Activated T-cell treated with anti-CD3 and anti-CD28 coated beads, Interleukin-2, amount 50 U/mL, for 72 hours (primary cell): Measurements from ENCODE around the gene UGT2B7. TPM values are rescaled to one million over a fixed set of nuclear protein-coding genes. Genes with fewer than 3 reads are reported as not detected.
"Not testable (repeated sequence)": the region's sequence is repeated elsewhere in the genome, so short reads cannot be mapped to it uniquely, and the experiment has no call there.

ENCODE experiments used
- ATAC-seq, 2 donors: fragments of 150-1000 bp; cut with Tn5 transposase; replicated peaks in 1 of 2; 2 replicates each; pipeline ENCODE4 v1.10.0; 2021; ENCODE audit warnings: moderate library complexity in 2 of 2, mild to moderate bottlenecking in 1 of 2
- DNase-seq, 2 donors: peaks; one replicate each; pipeline ENCODE4 v3.0.0; 2021 to 2022; ENCODE audit warnings: mixed read lengths in 1 of 2
- H3K27ac Mint-ChIP-seq: one replicate; pipeline ENCODE4 v1.8.0; 2022; ENCODE audit warnings: mild to moderate bottlenecking, moderate library complexity, mixed read lengths
- H3K27me3 Mint-ChIP-seq: one replicate; pipeline ENCODE4 v1.8.0; 2022; ENCODE audit warnings: low read depth, mixed read lengths
- H3K36me3 Mint-ChIP-seq, 2 donors: one replicate each; pipeline ENCODE4 v1.8.0; 2022; ENCODE audit warnings: mixed read lengths in 2 of 2, mild to moderate bottlenecking in 1 of 2; ENCODE audit not compliant: insufficient read depth in 2 of 2
- H3K4me1 Mint-ChIP-seq: one replicate; pipeline ENCODE4 v1.8.0; 2022; ENCODE audit warnings: low read depth, mixed read lengths
- H3K4me3 Mint-ChIP-seq, 2 donors: one replicate each; pipeline ENCODE4 v1.8.0; 2022; ENCODE audit warnings: mild to moderate bottlenecking in 2 of 2, mixed read lengths in 2 of 2, moderate library complexity in 2 of 2
- H3K9me3 Mint-ChIP-seq, 2 donors: one replicate each; pipeline ENCODE4 v1.8.0; 2022; ENCODE audit warnings: mixed read lengths in 2 of 2
- total RNA-seq, 2 donors: library from RNA; stranded (reverse); gene quantifications; one replicate each; pipeline ENCODE4 v1.2.3, GENCODE V29; 2022

The UGT2B7 gene
- total RNA-seq, 2 donors from 2014 or later = not detected

GRCh38 chr4:69096810-69097209, 536 bp downstream of the UGT2B7 start:
- no peaks in the 10 kb centered on the region for H3K36me3 Mint-ChIP-seq
- no peaks in the 10 kb centered on the region for H3K27me3 Mint-ChIP-seq
- H3K9me3 Mint-ChIP-seq = peaks cover 0 to 2% of the 10 kb centered on the region in 2 donors
- no peak for ATAC-seq
- no peak overlapping the region for H3K27ac Mint-ChIP-seq
- H3K4me1 Mint-ChIP-seq = no peaks in the 10 kb centered on the region
- no peak overlapping the region for H3K4me3 Mint-ChIP-seq
- no peak for DNase-seq

GRCh38 chr4:69098470-69098869, 2.2 kb downstream of the UGT2B7 start:
- DNase-seq = no peak
- Mint-ChIP-seq H3K4me3 (no peak overlapping the region), H3K27me3 (no peaks in the 10 kb centered on the region), H3K9me3 (peaks cover 0 to 2% of the 10 kb centered on the region in 2 donors), H3K27ac (no peak overlapping the region), H3K4me1 (no peaks in the 10 kb centered on the region), H3K36me3 (no peaks in the 10 kb centered on the region)
- ATAC-seq = no peak

DNA sequence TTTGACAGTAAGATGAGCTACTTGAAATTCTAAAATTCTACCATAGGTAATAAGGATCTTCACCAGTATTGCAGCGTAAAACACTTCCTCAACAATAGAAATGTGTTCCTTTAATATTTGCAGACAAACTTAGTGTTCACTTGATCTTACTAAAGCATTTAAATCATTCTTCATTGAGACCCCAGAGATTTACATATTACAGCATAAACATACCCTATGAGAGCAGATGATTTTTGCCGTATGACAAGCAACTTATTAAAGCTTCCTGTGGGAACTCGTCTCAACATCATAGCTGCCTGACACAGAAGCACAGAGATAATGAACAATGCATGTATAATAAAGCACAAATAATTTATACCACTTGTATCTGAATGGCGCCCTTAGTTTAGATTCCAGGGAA, 3.6 kb downstream of the UGT2B7 start:
- no peak for DNase-seq
- Mint-ChIP-seq H3K9me3 (peaks cover 0 to 2% of the 10 kb centered on the region in 2 donors), H3K27ac (no peak overlapping the region), H3K4me3 (no peak overlapping the region), H3K27me3 (no peaks in the 10 kb centered on the region), H3K4me1 (no peaks in the 10 kb centered on the region), H3K36me3 (no peaks in the 10 kb centered on the region)
- ATAC-seq = no peak

- H3K9me3 Mint-ChIP-seq, H3K36me3 Mint-ChIP-seq, DNase-seq, H3K27me3 Mint-ChIP-seq, H3K27ac Mint-ChIP-seq, ATAC-seq, H3K4me3 Mint-ChIP-seq, H3K4me1 Mint-ChIP-seq: not testable (repeated sequence)
Observed at GRCh38 chr4:69102668-69103067, 6.4 kb downstream of the UGT2B7 start.

DNA sequence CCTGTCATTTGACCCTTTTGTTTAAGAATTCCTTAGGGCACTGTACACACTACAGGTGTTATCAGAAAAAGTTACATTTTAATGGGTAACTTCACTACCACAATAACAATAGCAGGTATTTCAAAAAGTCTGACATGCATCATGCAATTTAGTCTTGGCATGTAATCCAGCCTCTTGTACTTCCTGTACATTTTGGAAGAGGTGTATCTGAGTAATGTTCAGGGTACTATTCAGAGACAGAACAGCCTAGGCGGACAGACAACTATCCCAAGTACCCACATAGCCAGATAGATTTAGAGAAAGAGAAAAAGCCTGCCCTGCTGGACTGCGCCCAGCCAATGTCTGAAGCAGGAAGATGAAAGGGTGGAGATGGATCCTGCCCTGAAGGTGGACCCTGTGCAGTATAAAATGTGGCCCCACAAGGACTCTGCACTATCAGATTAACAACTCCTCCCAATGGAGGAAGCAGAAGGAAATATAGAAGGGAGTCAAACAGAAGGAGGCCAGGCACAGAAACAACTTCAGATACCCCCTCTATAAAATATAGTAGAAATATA, 8.5 kb downstream of the UGT2B7 start:
- Mint-ChIP-seq H3K4me3 (no peak overlapping the region), H3K27me3 (no peaks in the 10 kb centered on the region), H3K9me3 (no peaks in the 10 kb centered on the region), H3K36me3 (no peaks in the 10 kb centered on the region), H3K27ac (no peak overlapping the region), H3K4me1 (no peaks in the 10 kb centered on the region)
- ATAC-seq = no peak
- DNase-seq = no peak

DNA sequence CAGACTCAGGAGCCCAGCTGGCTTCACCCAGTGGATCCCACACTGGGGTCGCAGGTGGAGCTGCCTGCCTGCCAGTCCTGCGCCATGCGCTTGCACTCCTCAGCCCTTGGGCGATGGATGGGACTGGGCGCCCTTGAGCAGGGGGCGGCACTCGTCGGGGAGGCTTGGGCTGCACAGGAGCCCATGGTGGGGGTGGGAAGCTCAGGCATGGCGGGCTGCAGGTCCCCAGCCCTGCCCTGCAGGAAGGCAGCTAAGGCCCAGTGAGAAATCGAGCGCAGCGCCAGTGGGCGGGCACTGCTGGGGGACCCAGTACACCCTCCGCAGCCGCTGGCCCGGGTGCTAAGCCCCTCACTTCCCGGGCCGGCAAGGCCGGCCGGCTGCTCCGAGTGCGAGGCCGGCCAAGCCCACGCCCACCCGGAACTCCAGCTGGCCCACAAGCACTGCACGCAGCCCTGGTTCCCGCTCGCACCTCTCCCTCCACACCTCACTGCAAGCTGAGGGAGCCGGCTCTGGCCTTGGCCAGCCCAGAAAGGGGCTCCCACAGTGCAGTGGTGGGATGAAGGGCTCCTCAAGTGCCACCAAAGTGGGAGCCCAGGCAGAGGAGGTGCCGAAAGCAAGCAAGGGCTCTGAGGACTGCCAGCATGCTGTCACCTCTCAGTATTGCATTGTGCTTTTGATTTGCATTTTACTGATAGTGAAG, 19.0 kb downstream of the UGT2B7 start:
- not testable (repeated sequence) for H3K9me3 Mint-ChIP-seq, H3K27me3 Mint-ChIP-seq, H3K27ac Mint-ChIP-seq, ATAC-seq, DNase-seq, H3K4me1 Mint-ChIP-seq, H3K36me3 Mint-ChIP-seq, H3K4me3 Mint-ChIP-seq

- H3K4me1 Mint-ChIP-seq = no peaks in the 10 kb centered on the region
- H3K4me3 Mint-ChIP-seq = no peak overlapping the region
- H3K27me3 Mint-ChIP-seq = no peaks in the 10 kb centered on the region
- ATAC-seq (no peak), DNase-seq (no peak)
- H3K27ac Mint-ChIP-seq = no peak overlapping the region
- no peaks in the 10 kb centered on the region for H3K9me3 Mint-ChIP-seq
- no peaks in the 10 kb centered on the region for H3K36me3 Mint-ChIP-seq
Observed at GRCh38 chr4:69115851-69116213, 19.6 kb downstream of the UGT2B7 start.

DNA sequence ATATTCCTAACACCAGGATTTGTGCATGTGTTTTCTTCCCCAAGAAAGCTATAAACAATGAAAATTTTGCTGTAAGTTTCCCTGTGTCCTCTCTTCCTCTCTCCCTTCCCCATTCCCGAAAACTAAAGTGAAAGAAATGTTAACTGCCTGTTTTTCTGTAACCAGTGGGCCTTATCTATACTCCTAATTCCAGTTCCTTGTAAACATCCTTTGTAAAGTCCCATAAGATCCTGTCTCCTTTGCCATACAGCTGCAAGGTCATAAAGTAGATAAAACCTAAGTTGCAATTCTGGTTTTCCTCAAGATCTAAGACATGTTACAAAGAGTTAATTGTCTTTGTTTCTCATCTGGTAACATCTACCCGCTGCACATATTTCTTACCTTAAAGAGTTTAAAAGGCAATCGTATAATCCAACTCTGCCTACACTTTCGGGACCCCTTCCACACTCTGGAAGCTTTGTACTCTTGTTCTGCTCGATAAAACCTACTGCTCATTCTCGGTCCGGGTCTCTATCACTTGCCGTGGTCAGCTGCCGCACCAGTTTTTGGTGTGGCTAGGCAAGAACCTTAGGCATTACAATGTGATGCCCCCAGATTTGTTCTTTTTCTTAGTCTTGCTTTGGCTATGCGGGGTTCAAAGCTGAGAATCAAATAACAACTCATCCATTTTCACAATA, 20.5 kb downstream of the UGT2B7 start:
- ATAC-seq = no peak
- H3K27ac Mint-ChIP-seq = no peak overlapping the region
- no peaks in the 10 kb centered on the region for H3K4me1 Mint-ChIP-seq
- H3K36me3 Mint-ChIP-seq = no peaks in the 10 kb centered on the region
- no peak overlapping the region for H3K4me3 Mint-ChIP-seq
- no peaks in the 10 kb centered on the region for H3K27me3 Mint-ChIP-seq
- no peaks in the 10 kb centered on the region for H3K9me3 Mint-ChIP-seq
- DNase-seq = no peak

DNA sequence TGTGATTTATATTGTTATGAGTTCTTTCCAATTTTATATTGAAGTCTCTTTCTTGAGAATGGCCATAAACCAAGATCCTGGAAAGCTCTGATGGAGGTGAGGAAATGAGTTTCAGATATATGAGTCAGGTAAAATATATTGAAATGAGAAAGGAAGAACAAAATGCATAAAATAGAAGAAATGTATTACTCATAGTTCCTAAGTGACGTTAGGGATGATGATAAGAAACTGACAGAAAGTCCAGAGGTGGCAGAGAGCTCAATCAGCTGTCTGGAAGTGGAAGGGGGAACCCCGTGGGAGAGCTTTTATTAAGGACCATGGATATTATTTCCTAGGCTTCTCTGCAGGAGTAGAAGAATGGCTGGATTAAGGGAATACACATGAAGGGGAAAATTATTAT, 24.6 kb downstream of the UGT2B7 start:
- no peaks in the 10 kb centered on the region for H3K9me3 Mint-ChIP-seq
- ATAC-seq (no peak), DNase-seq (no peak)
- H3K4me3 Mint-ChIP-seq = no peak overlapping the region
- no peaks in the 10 kb centered on the region for H3K27me3 Mint-ChIP-seq
- H3K4me1 Mint-ChIP-seq = no peaks in the 10 kb centered on the region
- no peaks in the 10 kb centered on the region for H3K36me3 Mint-ChIP-seq
- no peak overlapping the region for H3K27ac Mint-ChIP-seq

- Mint-ChIP-seq H3K27ac (no peak overlapping the region), H3K4me1 (no peaks in the 10 kb centered on the region), H3K27me3 (no peaks in the 10 kb centered on the region), H3K9me3 (no peaks in the 10 kb centered on the region), H3K4me3 (no peak overlapping the region), H3K36me3 (no peaks in the 10 kb centered on the region)
- ATAC-seq = no peak
- DNase-seq = no peak
Observed at GRCh38 chr4:69122476-69122875, 26.2 kb downstream of the UGT2B7 start.

DNA sequence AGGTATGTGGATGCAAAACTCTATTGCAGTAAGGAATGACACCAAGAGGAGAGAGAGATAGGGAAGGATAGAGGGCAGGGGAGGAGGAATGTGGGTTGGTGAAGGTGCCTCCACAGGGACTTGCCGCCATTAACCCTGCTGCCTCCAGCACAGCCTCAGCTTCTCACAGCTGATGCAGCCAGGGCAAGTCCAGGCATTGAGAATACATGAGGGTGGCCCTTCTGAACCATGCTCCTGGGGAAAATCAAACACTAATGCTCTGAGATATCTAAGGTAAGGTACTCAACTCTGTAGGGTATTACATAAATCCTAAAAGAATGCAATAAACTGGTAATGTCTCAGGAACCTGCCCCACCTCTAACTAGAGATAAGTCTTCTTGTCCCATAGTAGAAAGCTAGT, 28.7 kb downstream of the UGT2B7 start:
- Mint-ChIP-seq H3K36me3 (no peaks in the 10 kb centered on the region), H3K9me3 (no peaks in the 10 kb centered on the region), H3K27ac (no peak overlapping the region), H3K4me1 (no peaks in the 10 kb centered on the region), H3K27me3 (no peaks in the 10 kb centered on the region), H3K4me3 (no peak overlapping the region)
- DNase-seq (no peak), ATAC-seq (no peak)

DNA sequence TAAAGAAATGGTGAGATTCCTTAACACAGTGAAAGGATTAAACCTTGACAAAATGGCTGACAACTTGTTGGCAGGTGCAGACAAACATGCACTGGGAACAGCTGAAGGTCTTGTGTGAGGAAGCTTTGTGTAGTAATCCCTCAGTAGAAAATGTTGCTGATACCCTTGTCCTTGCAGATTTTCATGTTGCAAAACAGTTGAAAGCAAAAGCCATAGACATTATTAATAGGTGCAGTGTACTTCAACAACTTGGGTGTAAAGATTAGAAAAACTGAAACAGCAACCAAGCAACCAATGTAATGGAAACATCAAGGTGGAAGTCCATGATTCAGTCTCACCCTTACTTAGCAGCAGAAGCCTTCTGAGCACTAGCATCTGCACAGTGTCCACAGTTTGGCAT, 29.8 kb downstream of the UGT2B7 start:
- ATAC-seq (no peak), DNase-seq (no peak)
- H3K36me3 Mint-ChIP-seq = no peaks in the 10 kb centered on the region
- no peaks in the 10 kb centered on the region for H3K9me3 Mint-ChIP-seq
- no peaks in the 10 kb centered on the region for H3K27me3 Mint-ChIP-seq
- no peaks in the 10 kb centered on the region for H3K4me1 Mint-ChIP-seq
- no peak overlapping the region for H3K4me3 Mint-ChIP-seq
- H3K27ac Mint-ChIP-seq = no peak overlapping the region

DNA sequence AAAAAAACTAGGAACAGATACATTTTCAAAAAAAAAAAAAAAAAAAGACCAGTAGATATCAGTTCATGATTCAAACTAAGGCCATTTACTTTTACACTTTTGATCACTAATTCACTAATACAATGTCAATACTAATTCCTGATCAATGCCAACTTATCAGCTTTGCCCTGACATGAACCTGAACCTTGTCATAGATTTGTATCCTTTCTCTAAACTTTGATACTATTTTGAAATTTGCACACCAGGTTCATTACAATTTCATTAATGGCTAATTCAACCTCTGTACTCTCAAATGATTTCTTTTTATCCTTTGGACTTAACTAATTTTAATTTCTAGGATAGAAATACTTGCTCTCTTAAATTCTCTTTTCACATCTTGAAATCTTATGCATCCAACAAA, 37.7 kb downstream of the UGT2B7 start:
- DNase-seq (no peak), ATAC-seq (no peak)
- Mint-ChIP-seq H3K27me3 (no peaks in the 10 kb centered on the region), H3K9me3 (no peaks in the 10 kb centered on the region), H3K4me1 (no peaks in the 10 kb centered on the region), H3K4me3 (no peak overlapping the region), H3K27ac (no peak overlapping the region), H3K36me3 (no peaks in the 10 kb centered on the region)

GRCh38 chr4:69134471-69134870, 38.2 kb downstream of the UGT2B7 start:
- Mint-ChIP-seq H3K36me3 (no peaks in the 10 kb centered on the region), H3K4me1 (no peaks in the 10 kb centered on the region), H3K27ac (no peak overlapping the region), H3K27me3 (no peaks in the 10 kb centered on the region), H3K9me3 (no peaks in the 10 kb centered on the region), H3K4me3 (no peak overlapping the region)
- DNase-seq (no peak), ATAC-seq (no peak)
